Neuronal stem cell (in vitro differentiated cells): Measurements from ENCODE around the gene ZC3H12C.

Experiments used
- DNase-seq: peaks from one replicate; pipeline ENCODE4 v3.0.0-alpha.2; 2013; ENCODE audit warnings: low spot score
- H2AFZ ChIP-seq: one replicate; pipeline ENCODE4 v1.6.1; 2013; ENCODE audit warnings: mild to moderate bottlenecking, low read length, inconsistent platforms
- H2AK5ac ChIP-seq: 2 replicates; pipeline ENCODE4 v1.6.1; 2013; ENCODE audit warnings: low read depth, mild to moderate bottlenecking, inconsistent platforms, low read length, moderate library complexity, mixed read lengths
- H2BK120ac ChIP-seq: 2 replicates; pipeline ENCODE4 v1.6.1; 2013; ENCODE audit warnings: low read depth, mild to moderate bottlenecking, inconsistent platforms, low read length, moderate library complexity, mixed read lengths
- H2BK12ac ChIP-seq: one replicate; pipeline ENCODE4 v1.6.1; 2013; ENCODE audit warnings: low read length, inconsistent platforms
- H2BK15ac ChIP-seq: 2 replicates; pipeline ENCODE4 v1.6.1; 2013; ENCODE audit warnings: mild to moderate bottlenecking, low read length, inconsistent platforms, mixed read lengths
- H2BK5ac ChIP-seq: one replicate; pipeline ENCODE4 v1.6.1; 2013; ENCODE audit warnings: inconsistent platforms, mild to moderate bottlenecking, low read length, moderate library complexity
- H3K14ac ChIP-seq: one replicate; pipeline ENCODE4 v1.6.1; 2013; ENCODE audit warnings: low read length, inconsistent platforms
- H3K18ac ChIP-seq: 2 replicates; pipeline ENCODE4 v1.6.1; 2013; ENCODE audit warnings: low read length, inconsistent platforms
- H3K23ac ChIP-seq: 2 replicates; pipeline ENCODE4 v1.6.1; 2013; ENCODE audit warnings: low read depth, mild to moderate bottlenecking, mixed read lengths, low read length, inconsistent platforms; ENCODE audit not compliant: poor library complexity
- H3K27ac ChIP-seq: replicated peaks from 3 replicates; pipeline ENCODE4 v1.5.1; 2013; ENCODE audit warnings: low read length, inconsistent platforms
- H3K27me3 ChIP-seq, 3 experiments: 2 replicates each; pipeline ENCODE4 v1.6.1; 2013; ENCODE audit warnings: low read length in 3 of 3, mild to moderate bottlenecking in 2 of 3, inconsistent platforms in 1 of 3, low read depth in 1 of 3, mixed read lengths in 1 of 3, moderate library complexity in 1 of 3; ENCODE audit not compliant: control insufficient read depth in 3 of 3, insufficient read depth in 3 of 3
- H3K36me3 ChIP-seq, 2 donors: replicated peaks in 1 of 2; 2 replicates each; pipeline ENCODE4 v1.6.1; 2013; ENCODE audit warnings: low read length in 2 of 2; ENCODE audit not compliant: control insufficient read depth in 2 of 2, insufficient read depth in 2 of 2
- H3K4ac ChIP-seq: 2 replicates; pipeline ENCODE4 v1.6.1; 2013; ENCODE audit warnings: inconsistent platforms, mild to moderate bottlenecking, low read length, moderate library complexity
- H3K4me1 ChIP-seq, 2 donors: 1 replicate in 1 of 2; 2 replicates in 1 of 2; pipeline ENCODE4 v1.6.1; 2013; ENCODE audit warnings: low read length in 2 of 2, low read depth in 1 of 2; ENCODE audit not compliant: control insufficient read depth in 2 of 2, insufficient read depth in 1 of 2
- H3K4me2 ChIP-seq: one replicate; pipeline ENCODE4 v1.6.1; 2013; ENCODE audit warnings: mild to moderate bottlenecking, low read length, inconsistent platforms; ENCODE audit not compliant: insufficient read depth, poor library complexity, severe bottlenecking
- H3K4me3 ChIP-seq, 2 donors: 2 replicates each; pipeline ENCODE4 v1.5.1; 2013; ENCODE audit warnings: low read length in 2 of 2, mild to moderate bottlenecking in 2 of 2, inconsistent platforms in 1 of 2, moderate library complexity in 1 of 2
- H3K79me1 ChIP-seq: one replicate; pipeline ENCODE4 v1.6.1; 2013; ENCODE audit warnings: low read depth, mild to moderate bottlenecking, inconsistent platforms, low read length, moderate library complexity
- H3K9ac ChIP-seq: one replicate; pipeline ENCODE4 v1.6.1; 2013; ENCODE audit warnings: mild to moderate bottlenecking, low read depth, low read length, inconsistent platforms; ENCODE audit not compliant: poor library complexity
- H3K9me3 ChIP-seq, 2 donors: replicated peaks in 1 of 2; 2 replicates each; pipeline versions ENCODE3 to v1.6.1; 2013; ENCODE audit warnings: low read length in 2 of 2, mild to moderate bottlenecking in 2 of 2, inconsistent platforms in 1 of 2, low read depth in 1 of 2, mixed read lengths in 1 of 2, moderate library complexity in 1 of 2; ENCODE audit not compliant: control insufficient read depth in 2 of 2, insufficient read depth in 1 of 2
- H4K8ac ChIP-seq: one replicate; pipeline ENCODE4 v1.6.1; 2013; ENCODE audit warnings: low read depth, mild to moderate bottlenecking, inconsistent platforms, low read length, moderate library complexity
- H4K91ac ChIP-seq: one replicate; pipeline ENCODE4 v1.6.1; 2013; ENCODE audit warnings: low read length, low read depth, mild to moderate bottlenecking, inconsistent platforms; ENCODE audit not compliant: poor library complexity
- WGBS, 2 donors: extraction: QIAGEN DNeasy Blood & Tissue Kit; methylation state at CpG; one replicate each; pipeline ENCODE4 v1.1.7; 2013; ENCODE audit warnings: missing lambda C conversion rate in 2 of 2, mixed read lengths in 1 of 2; ENCODE audit not compliant: insufficient read length in 2 of 2, insufficient replicate concordance in 1 of 2; ENCODE audit errors: extremely low coverage in 2 of 2; 5-methylcytosine and 5-hydroxymethylcytosine counted together

Gene ZC3H12C

DNA sequence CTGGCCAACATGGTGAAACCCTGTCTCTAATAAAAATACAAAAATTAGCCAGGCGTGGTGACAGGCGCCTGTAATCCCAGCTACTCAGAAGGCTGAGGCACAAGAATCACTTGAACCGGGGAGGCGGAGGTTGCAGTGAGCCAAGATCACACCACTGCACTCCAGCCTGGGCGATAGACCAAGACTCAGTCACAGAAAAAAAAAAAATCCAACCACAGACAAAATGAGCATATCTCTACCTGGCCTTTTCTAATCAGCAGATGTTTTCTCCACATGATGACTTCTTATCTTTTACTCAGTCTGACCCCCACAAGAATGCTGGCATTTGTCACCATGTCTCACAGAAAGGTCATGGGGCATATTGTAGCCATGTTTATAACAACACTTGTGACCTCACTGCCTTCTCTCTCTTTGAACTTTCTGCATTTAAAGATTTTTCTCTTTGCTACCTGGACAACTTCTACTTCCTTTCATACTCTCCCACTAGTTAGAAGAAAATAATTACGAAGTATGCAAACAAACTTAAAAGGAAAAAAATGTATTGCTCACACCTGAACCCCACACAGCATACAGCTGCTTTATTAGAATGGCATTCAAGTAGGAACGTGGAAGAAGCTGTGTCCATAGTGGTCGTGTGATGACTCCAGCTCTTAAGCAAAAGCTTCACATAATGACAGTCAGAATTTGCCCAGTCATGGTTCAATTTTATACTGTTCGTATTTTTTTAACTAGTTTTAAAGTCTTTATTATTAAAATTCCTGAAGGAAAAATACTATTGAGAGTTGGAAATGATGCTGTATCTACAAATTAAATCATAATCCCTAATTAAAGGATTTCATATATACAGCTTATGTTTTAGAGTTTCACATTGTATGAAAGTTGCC, 65.4 kb downstream of the ZC3H12C start:
- no CpG with 5 or more reads among the region's 9 CpGs for WGBS, 2 donors
- Histone ChIP-seq H2BK5ac (no peak overlapping the region), H3K18ac (no peak overlapping the region), H3K9me3 (no peaks in the 10 kb centered on the region), H2AFZ (no peak overlapping the region), H2BK12ac (no peak overlapping the region), H2AK5ac (no peak overlapping the region), H3K4me2 (no peak overlapping the region), H3K36me3 (peaks cover 16 to 97% of the 10 kb centered on the region in 2 donors), H3K9ac (no peak overlapping the region), H2BK15ac (no peak overlapping the region), H3K14ac (no peak overlapping the region), H2BK120ac (no peak overlapping the region), H3K27me3 (no peaks in the 10 kb centered on the region), H3K23ac (no peak overlapping the region), H4K91ac (no peak overlapping the region), H3K4me1 (no peaks in the 10 kb centered on the region), H3K27ac (no peak overlapping the region), H4K8ac (no peak overlapping the region), H3K4me3 (no peak overlapping the region), H3K4ac (no peak overlapping the region), H3K79me1 (no peaks in the 10 kb centered on the region)
- DNase-seq: no peak

DNA sequence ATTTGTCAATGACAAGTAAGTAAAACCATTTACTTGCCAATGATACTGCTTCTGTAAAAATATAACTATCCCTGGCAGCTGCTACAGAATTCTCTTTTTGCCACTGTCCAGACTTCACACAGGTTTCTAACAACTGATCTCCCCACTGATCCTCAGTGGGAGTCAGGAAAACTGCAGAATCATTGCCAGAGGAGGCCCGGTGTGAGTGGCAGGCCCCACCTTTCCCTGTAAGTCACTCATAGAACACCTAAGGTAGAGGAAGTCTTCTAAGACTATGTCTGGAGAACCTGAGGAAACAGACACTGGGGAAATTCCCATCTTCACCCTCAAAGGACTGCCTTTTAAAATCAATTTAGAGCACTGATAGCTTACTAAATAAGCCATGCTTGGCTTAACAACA, 66.3 kb downstream of the ZC3H12C start:
- H3K4me1 ChIP-seq: no peaks in the 10 kb centered on the region
- H4K91ac ChIP-seq: no peak overlapping the region
- H3K27me3 ChIP-seq: no peaks in the 10 kb centered on the region
- H3K79me1 ChIP-seq: no peaks in the 10 kb centered on the region
- no peak overlapping the region for H4K8ac ChIP-seq
- H3K18ac ChIP-seq: no peak overlapping the region
- H2AFZ ChIP-seq: no peak overlapping the region
- H3K14ac ChIP-seq: no peak overlapping the region
- H3K27ac ChIP-seq: no peak overlapping the region
- H2BK5ac ChIP-seq: no peak overlapping the region
- H3K4me3 ChIP-seq: no peak overlapping the region
- H2BK15ac ChIP-seq: no peak overlapping the region
- no peak overlapping the region for H3K23ac ChIP-seq
- no peak for DNase-seq
- no peak overlapping the region for H3K4me2 ChIP-seq
- H2BK120ac ChIP-seq: no peak overlapping the region
- H3K4ac ChIP-seq: no peak overlapping the region
- no CpG with 5 or more reads among the region's 1 CpG for whole genome bisulfite sequencing, 2 donors
- no peak overlapping the region for H3K9ac ChIP-seq
- H3K36me3 ChIP-seq: peaks cover 21 to 97% of the 10 kb centered on the region in 2 donors
- no peak overlapping the region for H2BK12ac ChIP-seq
- no peak overlapping the region for H2AK5ac ChIP-seq
- no peaks in the 10 kb centered on the region for H3K9me3 ChIP-seq

DNA sequence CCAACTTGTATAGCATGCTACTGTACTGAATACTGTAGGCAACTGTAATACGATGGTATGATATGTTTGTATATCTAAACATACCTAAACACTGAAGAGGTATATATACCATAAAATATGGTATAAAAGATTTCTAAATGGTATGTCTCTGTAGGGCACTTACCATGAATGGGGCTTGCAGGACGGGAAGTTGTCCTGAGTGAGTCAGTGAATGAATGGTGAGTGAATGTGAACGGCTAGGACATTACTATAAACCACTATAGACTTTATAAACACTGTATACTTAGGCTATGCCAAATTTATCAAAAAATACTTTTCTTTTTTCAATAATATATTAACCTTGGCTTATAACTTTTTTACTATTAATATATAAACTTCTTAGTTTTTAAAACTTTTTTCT, 66.8 kb downstream of the ZC3H12C start:
- no peak overlapping the region for H2AK5ac ChIP-seq
- no peak overlapping the region for H2BK12ac ChIP-seq
- no peak overlapping the region for H2BK5ac ChIP-seq
- H2AFZ ChIP-seq: no peak overlapping the region
- no CpG with 5 or more reads among the region's 3 CpGs for WGBS, 2 donors
- H3K4ac ChIP-seq: no peak overlapping the region
- H3K27ac ChIP-seq: no peak overlapping the region
- peaks cover 26 to 97% of the 10 kb centered on the region in 2 donors for H3K36me3 ChIP-seq
- no peaks in the 10 kb centered on the region for H3K27me3 ChIP-seq
- H2BK15ac ChIP-seq: no peak overlapping the region
- H3K23ac ChIP-seq: no peak overlapping the region
- no peak overlapping the region for H4K91ac ChIP-seq
- H3K9ac ChIP-seq: no peak overlapping the region
- no peak overlapping the region for H3K4me2 ChIP-seq
- no peak overlapping the region for H3K14ac ChIP-seq
- no peak overlapping the region for H3K4me3 ChIP-seq
- no peaks in the 10 kb centered on the region for H3K4me1 ChIP-seq
- H3K9me3 ChIP-seq: no peaks in the 10 kb centered on the region
- no peak overlapping the region for H4K8ac ChIP-seq
- DNase-seq: no peak
- H2BK120ac ChIP-seq: no peak overlapping the region
- no peak overlapping the region for H3K18ac ChIP-seq
- no peaks in the 10 kb centered on the region for H3K79me1 ChIP-seq

DNA sequence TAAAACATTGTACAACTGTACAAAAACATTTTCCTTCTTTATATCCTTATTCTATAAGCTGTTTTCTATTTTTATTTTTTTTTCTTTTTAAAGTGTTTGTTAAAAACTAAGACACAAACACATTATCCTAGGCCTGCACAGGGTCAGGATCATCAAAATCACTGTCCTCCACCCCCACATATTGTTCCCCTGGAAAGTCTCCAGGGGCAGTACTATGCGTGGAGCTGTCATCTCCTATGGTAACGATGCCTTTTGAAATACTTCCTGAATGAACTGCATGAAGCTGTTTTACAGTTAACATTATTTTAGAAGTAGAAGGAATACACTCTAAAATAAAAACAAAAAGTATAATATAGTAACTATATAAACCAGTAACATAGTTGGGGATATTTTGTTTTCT, 67.2 kb downstream of the ZC3H12C start:
- H3K4me3 ChIP-seq: no peak overlapping the region
- no peak overlapping the region for H3K14ac ChIP-seq
- no peaks in the 10 kb centered on the region for H3K27me3 ChIP-seq
- H2BK120ac ChIP-seq: no peak overlapping the region
- DNase-seq: no peak
- H2BK15ac ChIP-seq: no peak overlapping the region
- H3K27ac ChIP-seq: no peak overlapping the region
- H2AK5ac ChIP-seq: no peak overlapping the region
- H4K91ac ChIP-seq: no peak overlapping the region
- no peak overlapping the region for H2AFZ ChIP-seq
- WGBS, 2 donors: no CpG with 5 or more reads among the region's 2 CpGs
- H3K9me3 ChIP-seq: no peaks in the 10 kb centered on the region
- no peaks in the 10 kb centered on the region for H3K79me1 ChIP-seq
- no peak overlapping the region for H2BK5ac ChIP-seq
- no peaks in the 10 kb centered on the region for H3K4me1 ChIP-seq
- H3K18ac ChIP-seq: no peak overlapping the region
- H4K8ac ChIP-seq: no peak overlapping the region
- H3K4me2 ChIP-seq: no peak overlapping the region
- H3K23ac ChIP-seq: no peak overlapping the region
- H3K36me3 ChIP-seq: peaks cover 30 to 97% of the 10 kb centered on the region in 2 donors
- no peak overlapping the region for H3K4ac ChIP-seq
- no peak overlapping the region for H3K9ac ChIP-seq
- H2BK12ac ChIP-seq: no peak overlapping the region
